ENCODE measurements around the gene CD8B2.

GRCh38 chr2:106541333-106541732 lies 54.2 kb downstream of the CD8B2 start:
- TF ChIP-seq EZH2 (IDR thresholded peaks at IDR 0.05) (no peak), POLR2AphosphoS5 (IDR thresholded peaks at IDR 0.05; ENCODE audit: borderline replicate concordance, low read depth, low read length) (no peak)

Measured in SK-N-MC (cell line).